Measurements from ENCODE around the gene C1orf174. TPM values are rescaled to one million over a fixed set of nuclear protein-coding genes. Genes with fewer than 3 reads are reported as not detected.

C1orf174 gene
- total and polyA plus RNA-seq, 2 of the 13 experiments (the other 11 are each of a cell fraction or from before 2014, with no cell fraction given): 21.6 to 31.4 TPM

DNA sequence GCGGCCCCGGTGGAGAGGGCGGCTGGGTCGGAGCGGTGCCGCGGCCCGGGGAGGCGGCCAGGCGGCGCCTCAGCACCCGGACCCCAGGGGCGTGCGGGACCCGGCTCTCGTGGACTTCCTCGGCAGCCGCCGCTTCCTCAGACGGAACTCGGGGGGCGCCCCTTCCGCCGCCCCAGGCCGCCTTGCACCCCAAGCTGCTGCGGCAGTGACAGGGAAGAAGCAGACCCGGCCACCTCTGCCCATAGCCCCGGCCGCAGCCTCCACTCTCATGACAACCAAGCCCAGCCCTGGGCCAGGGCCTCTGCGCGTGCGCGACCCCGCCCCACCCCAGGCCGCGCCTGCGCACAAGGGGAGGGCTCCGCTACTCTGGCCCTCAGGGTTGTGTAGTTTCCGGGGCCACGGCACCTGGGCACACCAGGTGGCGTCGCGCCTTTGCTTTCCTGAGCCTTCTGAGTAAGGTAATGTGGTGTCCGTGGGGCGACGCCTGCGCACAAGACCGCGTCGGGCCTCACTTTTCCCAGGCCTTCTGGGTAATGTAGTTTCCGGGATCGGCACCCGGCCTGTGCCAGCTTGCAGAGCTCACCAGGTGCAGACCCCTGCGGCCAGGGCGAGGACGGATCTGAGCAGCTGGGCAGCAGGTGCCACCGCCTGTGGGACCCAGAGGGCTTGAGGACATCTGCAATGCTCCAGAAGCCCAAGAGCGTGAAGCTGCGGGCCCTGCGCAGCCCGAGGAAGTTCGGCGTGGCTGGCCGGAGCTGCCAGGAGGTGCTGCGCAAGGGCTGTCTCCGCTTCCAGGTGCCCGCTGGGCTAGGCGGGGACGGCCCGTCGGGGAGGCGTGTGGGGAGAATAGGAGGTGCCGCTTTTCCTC, 42.9 kb downstream of the C1orf174 start, which contains the start of the genes CEP104 and DFFB (continued):
- TF ChIP-seq ZNF543 (CRISPR knock-in tag; IDR thresholded peaks at IDR 0.05): peak; percentile 80
- peak; percentile 62; the same call in 1 of the 2 replicates for TF ChIP-seq ZSCAN20 (CRISPR knock-in tag; IDR thresholded peaks at IDR 0.05; ENCODE audit: borderline replicate concordance)
- TF ChIP-seq, protein P1, sequence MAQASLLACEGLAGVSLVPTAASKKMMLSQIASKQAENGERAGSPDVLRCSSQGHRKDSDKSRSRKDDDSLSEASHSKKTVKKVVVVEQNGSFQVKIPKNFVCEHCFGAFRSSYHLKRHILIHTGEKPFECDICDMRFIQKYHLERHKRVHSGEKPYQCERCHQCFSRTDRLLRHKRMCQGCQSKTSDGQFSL (CRISPR knock-in tag; IDR thresholded peaks at IDR 0.05): no peak
- no peak; the same call in 1 of the 2 replicates for TF ChIP-seq ZMAT3 (CRISPR knock-in tag; conservative IDR thresholded peaks at IDR 0.05)
- no peak for TF ChIP-seq KLF15 (CRISPR knock-in tag; IDR thresholded peaks at IDR 0.05; ENCODE audit: borderline replicate concordance)
- peak; percentile 70; the same call in 1 of the 2 replicates for TF ChIP-seq ZSCAN31 (CRISPR knock-in tag; IDR thresholded peaks at IDR 0.05; ENCODE audit: low read depth)
- peak; percentile 75; the same call in 1 of the 2 replicates for TF ChIP-seq RAD21 (CRISPR knock-in tag; IDR thresholded peaks at IDR 0.05)
- TF ChIP-seq, protein P2, sequence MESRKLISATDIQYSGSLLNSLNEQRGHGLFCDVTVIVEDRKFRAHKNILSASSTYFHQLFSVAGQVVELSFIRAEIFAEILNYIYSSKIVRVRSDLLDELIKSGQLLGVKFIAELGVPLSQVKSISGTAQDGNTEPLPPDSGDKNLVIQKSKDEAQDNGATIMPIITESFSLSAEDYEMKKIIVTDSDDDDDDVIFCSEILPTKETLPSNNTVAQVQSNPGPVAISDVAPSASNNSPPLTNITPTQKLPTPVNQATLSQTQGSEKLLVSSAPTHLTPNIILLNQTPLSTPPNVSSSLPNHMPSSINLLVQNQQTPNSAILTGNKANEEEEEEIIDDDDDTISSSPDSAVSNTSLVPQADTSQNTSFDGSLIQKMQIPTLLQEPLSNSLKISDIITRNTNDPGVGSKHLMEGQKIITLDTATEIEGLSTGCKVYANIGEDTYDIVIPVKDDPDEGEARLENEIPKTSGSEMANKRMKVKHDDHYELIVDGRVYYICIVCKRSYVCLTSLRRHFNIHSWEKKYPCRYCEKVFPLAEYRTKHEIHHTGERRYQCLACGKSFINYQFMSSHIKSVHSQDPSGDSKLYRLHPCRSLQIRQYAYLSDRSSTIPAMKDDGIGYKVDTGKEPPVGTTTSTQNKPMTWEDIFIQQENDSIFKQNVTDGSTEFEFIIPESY (CRISPR knock-in tag; IDR thresholded peaks at IDR 0.05): no peak
- peak; percentile 79 for TF ChIP-seq SRY (CRISPR knock-in tag; IDR thresholded peaks at IDR 0.05)
- TF ChIP-seq ZFP1 (CRISPR knock-in tag; IDR thresholded peaks at IDR 0.05): no peak
- no peak for TF ChIP-seq ZNF549 (CRISPR knock-in tag; IDR thresholded peaks at IDR 0.05)
- TF ChIP-seq KMT2A (CRISPR knock-in tag; IDR thresholded peaks at IDR 0.05): no peak; the same call in 1 of the 2 replicates
- peak; percentile 88 for TF ChIP-seq SPEN (CRISPR knock-in tag; IDR thresholded peaks at IDR 0.05; ENCODE audit: low read depth)
- TF ChIP-seq, protein P3, sequence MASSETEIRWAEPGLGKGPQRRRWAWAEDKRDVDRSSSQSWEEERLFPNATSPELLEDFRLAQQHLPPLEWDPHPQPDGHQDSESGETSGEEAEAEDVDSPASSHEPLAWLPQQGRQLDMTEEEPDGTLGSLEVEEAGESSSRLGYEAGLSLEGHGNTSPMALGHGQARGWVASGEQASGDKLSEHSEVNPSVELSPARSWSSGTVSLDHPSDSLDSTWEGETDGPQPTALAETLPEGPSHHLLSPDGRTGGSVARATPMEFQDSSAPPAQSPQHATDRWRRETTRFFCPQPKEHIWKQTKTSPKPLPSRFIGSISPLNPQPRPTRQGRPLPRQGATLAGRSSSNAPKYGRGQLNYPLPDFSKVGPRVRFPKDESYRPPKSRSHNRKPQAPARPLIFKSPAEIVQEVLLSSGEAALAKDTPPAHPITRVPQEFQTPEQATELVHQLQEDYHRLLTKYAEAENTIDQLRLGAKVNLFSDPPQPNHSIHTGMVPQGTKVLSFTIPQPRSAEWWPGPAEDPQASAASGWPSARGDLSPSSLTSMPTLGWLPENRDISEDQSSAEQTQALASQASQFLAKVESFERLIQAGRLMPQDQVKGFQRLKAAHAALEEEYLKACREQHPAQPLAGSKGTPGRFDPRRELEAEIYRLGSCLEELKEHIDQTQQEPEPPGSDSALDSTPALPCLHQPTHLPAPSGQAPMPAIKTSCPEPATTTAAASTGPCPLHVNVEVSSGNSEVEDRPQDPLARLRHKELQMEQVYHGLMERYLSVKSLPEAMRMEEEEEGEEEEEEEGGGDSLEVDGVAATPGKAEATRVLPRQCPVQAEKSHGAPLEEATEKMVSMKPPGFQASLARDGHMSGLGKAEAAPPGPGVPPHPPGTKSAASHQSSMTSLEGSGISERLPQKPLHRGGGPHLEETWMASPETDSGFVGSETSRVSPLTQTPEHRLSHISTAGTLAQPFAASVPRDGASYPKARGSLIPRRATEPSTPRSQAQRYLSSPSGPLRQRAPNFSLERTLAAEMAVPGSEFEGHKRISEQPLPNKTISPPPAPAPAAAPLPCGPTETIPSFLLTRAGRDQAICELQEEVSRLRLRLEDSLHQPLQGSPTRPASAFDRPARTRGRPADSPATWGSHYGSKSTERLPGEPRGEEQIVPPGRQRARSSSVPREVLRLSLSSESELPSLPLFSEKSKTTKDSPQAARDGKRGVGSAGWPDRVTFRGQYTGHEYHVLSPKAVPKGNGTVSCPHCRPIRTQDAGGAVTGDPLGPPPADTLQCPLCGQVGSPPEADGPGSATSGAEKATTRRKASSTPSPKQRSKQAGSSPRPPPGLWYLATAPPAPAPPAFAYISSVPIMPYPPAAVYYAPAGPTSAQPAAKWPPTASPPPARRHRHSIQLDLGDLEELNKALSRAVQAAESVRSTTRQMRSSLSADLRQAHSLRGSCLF (CRISPR knock-in tag; IDR thresholded peaks at IDR 0.05; ENCODE audit: borderline replicate concordance): no peak
- TF ChIP-seq, protein P4, sequence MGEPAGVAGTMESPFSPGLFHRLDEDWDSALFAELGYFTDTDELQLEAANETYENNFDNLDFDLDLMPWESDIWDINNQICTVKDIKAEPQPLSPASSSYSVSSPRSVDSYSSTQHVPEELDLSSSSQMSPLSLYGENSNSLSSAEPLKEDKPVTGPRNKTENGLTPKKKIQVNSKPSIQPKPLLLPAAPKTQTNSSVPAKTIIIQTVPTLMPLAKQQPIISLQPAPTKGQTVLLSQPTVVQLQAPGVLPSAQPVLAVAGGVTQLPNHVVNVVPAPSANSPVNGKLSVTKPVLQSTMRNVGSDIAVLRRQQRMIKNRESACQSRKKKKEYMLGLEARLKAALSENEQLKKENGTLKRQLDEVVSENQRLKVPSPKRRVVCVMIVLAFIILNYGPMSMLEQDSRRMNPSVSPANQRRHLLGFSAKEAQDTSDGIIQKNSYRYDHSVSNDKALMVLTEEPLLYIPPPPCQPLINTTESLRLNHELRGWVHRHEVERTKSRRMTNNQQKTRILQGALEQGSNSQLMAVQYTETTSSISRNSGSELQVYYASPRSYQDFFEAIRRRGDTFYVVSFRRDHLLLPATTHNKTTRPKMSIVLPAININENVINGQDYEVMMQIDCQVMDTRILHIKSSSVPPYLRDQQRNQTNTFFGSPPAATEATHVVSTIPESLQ (CRISPR knock-in tag; conservative IDR thresholded peaks at IDR 0.05): no peak
